ENCODE data around the gene SPATA9.

Gene SPATA9

DNA sequence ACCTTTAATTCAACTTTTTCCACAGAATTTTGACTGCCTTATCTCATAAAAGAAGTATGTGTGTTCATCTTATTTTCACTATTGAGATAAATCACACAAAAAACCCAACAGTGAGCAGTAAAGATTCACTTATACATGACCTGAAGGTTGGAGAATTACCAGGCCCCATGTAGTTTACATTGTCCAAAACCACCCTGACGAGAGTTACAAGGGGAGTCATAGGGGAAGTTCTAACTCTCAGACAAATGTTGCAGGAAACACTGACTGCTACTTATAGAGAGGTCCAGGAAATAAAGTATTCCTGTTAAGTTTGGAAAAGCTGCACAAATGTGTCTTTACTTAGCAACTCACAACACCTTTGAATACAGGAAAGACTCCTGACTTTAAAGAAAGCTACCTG, 14.1 kb downstream of the SPATA9 start:
- peak; percentile 13; the same call in 2 of the 3 replicates for ATAC-seq
- TF ChIP-seq PPARA (CRISPR knock-in tag; IDR thresholded peaks at IDR 0.05; ENCODE audit: borderline replicate concordance): no peak
- no peak for TF ChIP-seq ZC3H10 (CRISPR knock-in tag; IDR thresholded peaks at IDR 0.05)
- TF ChIP-seq SNAI2 (CRISPR knock-in tag; IDR thresholded peaks at IDR 0.05): no peak
- TF ChIP-seq ARNTL (CRISPR knock-in tag; IDR thresholded peaks at IDR 0.05; ENCODE audit: borderline replicate concordance, low read depth): no peak
- TF ChIP-seq, protein P1, sequence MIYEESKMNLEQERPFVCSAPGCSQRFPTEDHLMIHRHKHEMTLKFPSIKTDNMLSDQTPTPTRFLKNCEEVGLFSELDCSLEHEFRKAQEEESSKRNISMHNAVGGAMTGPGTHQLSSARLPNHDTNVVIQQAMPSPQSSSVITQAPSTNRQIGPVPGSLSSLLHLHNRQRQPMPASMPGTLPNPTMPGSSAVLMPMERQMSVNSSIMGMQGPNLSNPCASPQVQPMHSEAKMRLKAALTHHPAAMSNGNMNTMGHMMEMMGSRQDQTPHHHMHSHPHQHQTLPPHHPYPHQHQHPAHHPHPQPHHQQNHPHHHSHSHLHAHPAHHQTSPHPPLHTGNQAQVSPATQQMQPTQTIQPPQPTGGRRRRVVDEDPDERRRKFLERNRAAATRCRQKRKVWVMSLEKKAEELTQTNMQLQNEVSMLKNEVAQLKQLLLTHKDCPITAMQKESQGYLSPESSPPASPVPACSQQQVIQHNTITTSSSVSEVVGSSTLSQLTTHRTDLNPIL (CRISPR knock-in tag; IDR thresholded peaks at IDR 0.05; ENCODE audit: low read depth): no peak
- TF ChIP-seq ISL1 (CRISPR knock-in tag; IDR thresholded peaks at IDR 0.05): no peak

DNA sequence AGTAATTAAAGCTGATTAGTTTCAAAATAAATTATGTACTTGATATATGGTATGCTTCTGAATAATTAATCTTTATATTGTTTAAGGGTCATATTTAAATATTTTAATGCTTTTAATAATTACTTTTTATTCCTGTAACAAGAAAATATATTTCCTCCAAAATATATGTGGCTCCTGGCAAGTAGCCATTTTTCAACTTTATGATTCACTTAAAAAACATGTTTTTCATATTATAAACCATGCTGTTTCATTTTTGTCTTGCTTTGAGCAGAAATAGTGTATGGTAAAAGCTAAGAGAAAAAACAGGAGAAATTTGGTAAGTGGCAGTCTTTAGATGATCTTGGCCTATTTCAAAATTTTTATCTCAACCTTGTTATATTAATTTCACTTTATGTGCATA, 14.6 kb downstream of the SPATA9 start:
- TF ChIP-seq ZNF565 (CRISPR knock-in tag; conservative IDR thresholded peaks at IDR 0.05; ENCODE audit: low read depth) (no peak), ISL1 (CRISPR knock-in tag; IDR thresholded peaks at IDR 0.05) (peak; percentile 10; the same call in 1 of the 2 replicates)
- ATAC-seq: peak; percentile 30; the same call in 1 of the 3 replicates

DNA sequence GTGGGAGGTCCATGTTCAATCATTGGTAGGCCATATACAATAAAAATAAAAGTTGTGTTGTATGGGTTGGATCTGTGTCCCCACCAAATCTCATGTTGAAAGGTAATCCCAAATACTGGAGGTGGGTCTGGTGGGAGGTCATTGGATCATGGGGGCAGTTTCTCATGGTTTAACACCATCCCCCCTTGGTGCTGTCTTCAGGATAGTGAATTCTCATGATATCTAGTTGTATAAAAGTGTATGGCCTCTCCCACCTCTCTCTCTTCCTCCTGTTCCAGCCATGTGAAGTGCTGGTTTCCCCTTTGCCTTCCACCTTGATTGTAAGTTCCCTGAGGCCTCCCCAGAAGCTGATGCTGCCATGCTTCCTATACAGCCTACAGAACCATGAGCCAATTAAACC, 15.1 kb downstream of the SPATA9 start:
- no peak for ATAC-seq
- TF ChIP-seq, protein P1 (CRISPR knock-in tag; IDR thresholded peaks at IDR 0.05; ENCODE audit: low read depth): no peak
- TF ChIP-seq GLIS3 (CRISPR knock-in tag; IDR thresholded peaks at IDR 0.05) (no peak), RARB (CRISPR knock-in tag; IDR thresholded peaks at IDR 0.05) (no peak), ESRRG (CRISPR knock-in tag; IDR thresholded peaks at IDR 0.05) (no peak), ZNF8 (CRISPR knock-in tag; IDR thresholded peaks at IDR 0.05) (no peak), ARNTL (CRISPR knock-in tag; IDR thresholded peaks at IDR 0.05; ENCODE audit: borderline replicate concordance, low read depth) (no peak), ZNF70 (CRISPR knock-in tag; IDR thresholded peaks at IDR 0.05) (no peak), TCF4 (CRISPR knock-in tag; IDR thresholded peaks at IDR 0.05; ENCODE audit: borderline replicate concordance) (no peak), ZC3H10 (CRISPR knock-in tag; IDR thresholded peaks at IDR 0.05) (no peak), ZFP3 (CRISPR knock-in tag; IDR thresholded peaks at IDR 0.05) (no peak), OSR1 (CRISPR knock-in tag; IDR thresholded peaks at IDR 0.05) (no peak), PPARA (CRISPR knock-in tag; IDR thresholded peaks at IDR 0.05; ENCODE audit: borderline replicate concordance) (no peak), CSDC2 (CRISPR knock-in tag; IDR thresholded peaks at IDR 0.05) (no peak)
- TF ChIP-seq, protein P2, sequence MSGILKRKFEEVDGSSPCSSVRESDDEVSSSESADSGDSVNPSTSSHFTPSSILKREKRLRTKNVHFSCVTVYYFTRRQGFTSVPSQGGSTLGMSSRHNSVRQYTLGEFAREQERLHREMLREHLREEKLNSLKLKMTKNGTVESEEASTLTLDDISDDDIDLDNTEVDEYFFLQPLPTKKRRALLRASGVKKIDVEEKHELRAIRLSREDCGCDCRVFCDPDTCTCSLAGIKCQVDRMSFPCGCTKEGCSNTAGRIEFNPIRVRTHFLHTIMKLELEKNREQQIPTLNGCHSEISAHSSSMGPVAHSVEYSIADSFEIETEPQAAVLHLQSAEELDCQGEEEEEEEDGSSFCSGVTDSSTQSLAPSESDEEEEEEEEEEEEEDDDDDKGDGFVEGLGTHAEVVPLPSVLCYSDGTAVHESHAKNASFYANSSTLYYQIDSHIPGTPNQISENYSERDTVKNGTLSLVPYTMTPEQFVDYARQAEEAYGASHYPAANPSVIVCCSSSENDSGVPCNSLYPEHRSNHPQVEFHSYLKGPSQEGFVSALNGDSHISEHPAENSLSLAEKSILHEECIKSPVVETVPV (CRISPR knock-in tag; IDR thresholded peaks at IDR 0.05): no peak
- TF ChIP-seq, protein P3, sequence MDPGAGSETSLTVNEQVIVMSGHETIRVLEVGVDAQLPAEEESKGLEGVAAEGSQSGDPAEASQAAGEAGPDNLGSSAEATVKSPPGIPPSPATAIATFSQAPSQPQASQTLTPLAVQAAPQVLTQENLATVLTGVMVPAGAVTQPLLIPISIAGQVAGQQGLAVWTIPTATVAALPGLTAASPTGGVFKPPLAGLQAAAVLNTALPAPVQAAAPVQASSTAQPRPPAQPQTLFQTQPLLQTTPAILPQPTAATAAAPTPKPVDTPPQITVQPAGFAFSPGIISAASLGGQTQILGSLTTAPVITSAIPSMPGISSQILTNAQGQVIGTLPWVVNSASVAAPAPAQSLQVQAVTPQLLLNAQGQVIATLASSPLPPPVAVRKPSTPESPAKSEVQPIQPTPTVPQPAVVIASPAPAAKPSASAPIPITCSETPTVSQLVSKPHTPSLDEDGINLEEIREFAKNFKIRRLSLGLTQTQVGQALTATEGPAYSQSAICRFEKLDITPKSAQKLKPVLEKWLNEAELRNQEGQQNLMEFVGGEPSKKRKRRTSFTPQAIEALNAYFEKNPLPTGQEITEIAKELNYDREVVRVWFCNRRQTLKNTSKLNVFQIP (CRISPR knock-in tag; IDR thresholded peaks at IDR 0.05; ENCODE audit: borderline replicate concordance, low read depth): no peak
- TF ChIP-seq, protein P4, sequence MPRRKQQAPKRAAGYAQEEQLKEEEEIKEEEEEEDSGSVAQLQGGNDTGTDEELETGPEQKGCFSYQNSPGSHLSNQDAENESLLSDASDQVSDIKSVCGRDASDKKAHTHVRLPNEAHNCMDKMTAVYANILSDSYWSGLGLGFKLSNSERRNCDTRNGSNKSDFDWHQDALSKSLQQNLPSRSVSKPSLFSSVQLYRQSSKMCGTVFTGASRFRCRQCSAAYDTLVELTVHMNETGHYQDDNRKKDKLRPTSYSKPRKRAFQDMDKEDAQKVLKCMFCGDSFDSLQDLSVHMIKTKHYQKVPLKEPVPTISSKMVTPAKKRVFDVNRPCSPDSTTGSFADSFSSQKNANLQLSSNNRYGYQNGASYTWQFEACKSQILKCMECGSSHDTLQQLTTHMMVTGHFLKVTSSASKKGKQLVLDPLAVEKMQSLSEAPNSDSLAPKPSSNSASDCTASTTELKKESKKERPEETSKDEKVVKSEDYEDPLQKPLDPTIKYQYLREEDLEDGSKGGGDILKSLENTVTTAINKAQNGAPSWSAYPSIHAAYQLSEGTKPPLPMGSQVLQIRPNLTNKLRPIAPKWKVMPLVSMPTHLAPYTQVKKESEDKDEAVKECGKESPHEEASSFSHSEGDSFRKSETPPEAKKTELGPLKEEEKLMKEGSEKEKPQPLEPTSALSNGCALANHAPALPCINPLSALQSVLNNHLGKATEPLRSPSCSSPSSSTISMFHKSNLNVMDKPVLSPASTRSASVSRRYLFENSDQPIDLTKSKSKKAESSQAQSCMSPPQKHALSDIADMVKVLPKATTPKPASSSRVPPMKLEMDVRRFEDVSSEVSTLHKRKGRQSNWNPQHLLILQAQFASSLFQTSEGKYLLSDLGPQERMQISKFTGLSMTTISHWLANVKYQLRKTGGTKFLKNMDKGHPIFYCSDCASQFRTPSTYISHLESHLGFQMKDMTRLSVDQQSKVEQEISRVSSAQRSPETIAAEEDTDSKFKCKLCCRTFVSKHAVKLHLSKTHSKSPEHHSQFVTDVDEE (CRISPR knock-in tag; IDR thresholded peaks at IDR 0.05): no peak

DNA sequence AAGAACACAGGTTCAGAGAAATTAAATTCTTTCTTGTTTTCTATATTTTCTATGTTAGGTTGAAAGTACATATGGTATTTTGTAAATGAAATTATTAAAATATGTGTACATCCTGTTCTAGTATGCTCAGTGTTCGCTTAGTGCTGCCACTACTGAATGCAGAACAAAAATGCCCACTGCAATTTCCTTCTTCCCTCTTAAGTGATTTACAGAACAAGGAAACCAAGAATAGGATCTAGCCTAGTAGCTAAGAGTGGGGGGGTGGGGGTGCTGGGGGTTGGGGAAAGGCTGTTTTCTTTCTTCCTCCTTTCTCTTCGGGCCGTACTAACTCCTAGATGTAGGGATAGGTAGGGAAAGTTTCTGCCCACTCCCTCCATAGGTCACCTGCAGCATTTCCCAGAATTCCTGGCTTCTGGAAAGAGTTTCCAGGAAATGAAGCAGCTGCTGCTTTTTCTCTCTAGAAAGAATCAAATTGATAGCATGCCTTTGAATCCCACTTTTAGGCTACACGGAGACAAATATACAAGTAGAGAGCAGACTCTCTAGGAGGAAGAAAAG, 15.7 kb downstream of the SPATA9 start:
- TF ChIP-seq, protein P5, sequence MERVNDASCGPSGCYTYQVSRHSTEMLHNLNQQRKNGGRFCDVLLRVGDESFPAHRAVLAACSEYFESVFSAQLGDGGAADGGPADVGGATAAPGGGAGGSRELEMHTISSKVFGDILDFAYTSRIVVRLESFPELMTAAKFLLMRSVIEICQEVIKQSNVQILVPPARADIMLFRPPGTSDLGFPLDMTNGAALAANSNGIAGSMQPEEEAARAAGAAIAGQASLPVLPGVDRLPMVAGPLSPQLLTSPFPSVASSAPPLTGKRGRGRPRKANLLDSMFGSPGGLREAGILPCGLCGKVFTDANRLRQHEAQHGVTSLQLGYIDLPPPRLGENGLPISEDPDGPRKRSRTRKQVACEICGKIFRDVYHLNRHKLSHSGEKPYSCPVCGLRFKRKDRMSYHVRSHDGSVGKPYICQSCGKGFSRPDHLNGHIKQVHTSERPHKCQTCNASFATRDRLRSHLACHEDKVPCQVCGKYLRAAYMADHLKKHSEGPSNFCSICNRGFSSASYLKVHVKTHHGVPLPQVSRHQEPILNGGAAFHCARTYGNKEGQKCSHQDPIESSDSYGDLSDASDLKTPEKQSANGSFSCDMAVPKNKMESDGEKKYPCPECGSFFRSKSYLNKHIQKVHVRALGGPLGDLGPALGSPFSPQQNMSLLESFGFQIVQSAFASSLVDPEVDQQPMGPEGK (CRISPR knock-in tag; IDR thresholded peaks at IDR 0.05; ENCODE audit: borderline replicate concordance): no peak
- TF ChIP-seq OSR1 (CRISPR knock-in tag; IDR thresholded peaks at IDR 0.05): no peak
- TF ChIP-seq ZC3H10 (CRISPR knock-in tag; IDR thresholded peaks at IDR 0.05): no peak
- TF ChIP-seq ZNF8 (CRISPR knock-in tag; IDR thresholded peaks at IDR 0.05): no peak
- TF ChIP-seq, protein P3 (CRISPR knock-in tag; IDR thresholded peaks at IDR 0.05; ENCODE audit: borderline replicate concordance, low read depth): no peak
- no peak for ATAC-seq

Measured in SK-N-SH treated with all-trans-retinoic acid at 6 μM for 48 hours (cell line).